IMR-90 (cell line): ENCODE measurements around the gene MKNK2. TPM values are rescaled to one million over a fixed set of nuclear protein-coding genes. Genes with fewer than 3 reads are reported as not detected.

Source experiments
- ATAC-seq: fragments of 200-7000 bp; cut with Tn5 transposase; 2 replicates; pipeline ENCODE4 v1.9.1; 2020; ENCODE audit warnings: low read depth, mild to moderate bottlenecking, moderate library complexity
- BruUV-seq: library from RNA; stranded (reverse); fragments of 400-500 nt; replicated peaks from 2 replicates; lab custom pipeline; 2021; lab: Mats Ljungman, UMichigan
- CTCF ChIA-PET: fragments of 300-600 bp; formaldehyde crosslinking; extraction: SDS; loops from one replicate; lab custom pipeline; 2021; ENCODE audit warnings: antibody characterized with exemption; lab: Yijun Ruan, JAX
- POLR2A ChIA-PET: fragments of 300-600 bp; sonication (Branson Sonifier 250); formaldehyde crosslinking; loops from one replicate; lab custom pipeline; 2022; ENCODE audit warnings: antibody characterized with exemption; ENCODE audit not compliant: unreplicated experiment; lab: Charles Lee
- DNase-seq: peaks from one replicate; pipeline ENCODE4 v3.0.0; 2013
- H2AFZ ChIP-seq: replicated peaks from 2 replicates; pipeline ENCODE3; 2013; ENCODE audit warnings: low read length, mild to moderate bottlenecking; ENCODE audit not compliant: poor library complexity
- H2AK5ac ChIP-seq: 2 replicates; pipeline ENCODE4 v1.6.1; 2013; ENCODE audit warnings: low read depth, low read length, inconsistent platforms
- H2AK9ac ChIP-seq: replicated peaks from 2 replicates; pipeline ENCODE3; 2013; ENCODE audit warnings: mild to moderate bottlenecking, low read depth, low read length, moderate library complexity; ENCODE audit not compliant: poor library complexity
- H2BK120ac ChIP-seq: 2 replicates; pipeline ENCODE4 v1.6.1; 2013; ENCODE audit warnings: low read depth, low read length, inconsistent platforms
- H2BK15ac ChIP-seq: 3 replicates; pipeline ENCODE4 v1.6.1; 2013; ENCODE audit warnings: low read depth, low read length, inconsistent platforms
- H2BK20ac ChIP-seq: 2 replicates; pipeline ENCODE4 v1.6.1; 2013; ENCODE audit warnings: low read depth, mild to moderate bottlenecking, inconsistent platforms, low read length, moderate library complexity
- H2BK5ac ChIP-seq: 2 replicates; pipeline ENCODE4 v1.6.1; 2013; ENCODE audit warnings: mild to moderate bottlenecking, low read depth, low read length, inconsistent platforms; ENCODE audit not compliant: poor library complexity, severe bottlenecking
- H3K14ac ChIP-seq: replicated peaks from 2 replicates; pipeline ENCODE4 v1.6.1; 2013; ENCODE audit warnings: low read depth, low read length, inconsistent platforms
- H3K18ac ChIP-seq: 2 replicates; pipeline ENCODE4 v1.6.1; 2013; ENCODE audit warnings: low read depth, low read length, control low read depth
- H3K23ac ChIP-seq: 2 replicates; pipeline ENCODE4 v1.6.1; 2013; ENCODE audit warnings: low read depth, low read length, inconsistent platforms
- H3K27ac ChIP-seq: 2 replicates; pipeline ENCODE4 v1.5.1; 2013; ENCODE audit warnings: mild to moderate bottlenecking, control low read depth, low read length; ENCODE audit not compliant: insufficient read depth
- H3K27me3 ChIP-seq: 2 replicates; pipeline ENCODE4 v1.6.1; 2013; ENCODE audit warnings: low read length; ENCODE audit not compliant: control insufficient read depth, insufficient read depth
- H3K36me3 ChIP-seq: 2 replicates; pipeline ENCODE4 v1.6.1; 2013; ENCODE audit warnings: low read length, mixed read lengths; ENCODE audit not compliant: control insufficient read depth, insufficient read depth
- H3K4ac ChIP-seq: 2 replicates; pipeline ENCODE4 v1.6.1; 2013; ENCODE audit warnings: low read depth, low read length, inconsistent platforms
- H3K4me1 ChIP-seq: 2 replicates; pipeline ENCODE4 v1.6.1; 2013; ENCODE audit warnings: low read length, mixed read lengths; ENCODE audit not compliant: control insufficient read depth, insufficient read depth
- H3K4me2 ChIP-seq: 2 replicates; pipeline ENCODE4 v1.6.1; 2013; ENCODE audit warnings: low read depth, mild to moderate bottlenecking, control low read depth, low read length, moderate library complexity
- H3K4me3 ChIP-seq: 2 replicates; pipeline ENCODE4 v1.5.1; 2013; ENCODE audit warnings: low read depth, mild to moderate bottlenecking, control low read depth, low read length, moderate library complexity; ENCODE audit not compliant: insufficient read depth
- H3K56ac ChIP-seq: 2 replicates; pipeline ENCODE4 v1.6.1; 2013; ENCODE audit warnings: low read length, inconsistent platforms; ENCODE audit not compliant: insufficient read depth; ENCODE audit errors: extremely low read depth
- H3K79me1 ChIP-seq, 2 experiments: 2 replicates each; pipeline ENCODE4 v1.6.1; 2013; ENCODE audit warnings: low read length in 2 of 2, inconsistent platforms in 1 of 2, low read depth in 1 of 2
- H3K9ac ChIP-seq: 2 replicates; pipeline ENCODE4 v1.6.1; 2013; ENCODE audit warnings: low read depth, low read length, control low read depth
- H3K9me1 ChIP-seq: 2 replicates; pipeline ENCODE4 v1.6.1; 2013; ENCODE audit warnings: low read length, inconsistent platforms; ENCODE audit not compliant: insufficient read depth
- H3K9me3 ChIP-seq: 2 replicates; pipeline ENCODE4 v1.6.1; 2013; ENCODE audit warnings: low read length; ENCODE audit not compliant: control insufficient read depth, insufficient read depth
- H4K20me1 ChIP-seq: 2 replicates; pipeline ENCODE4 v1.6.1; 2013; ENCODE audit warnings: low read length, inconsistent platforms; ENCODE audit not compliant: insufficient read depth
- H4K5ac ChIP-seq: 2 replicates; pipeline ENCODE4 v1.6.1; 2013; ENCODE audit warnings: mild to moderate bottlenecking, low read depth, low read length, control low read depth
- H4K8ac ChIP-seq, 2 experiments: 2 replicates each; pipeline ENCODE4 v1.6.1; 2013; ENCODE audit warnings: low read depth in 2 of 2, low read length in 2 of 2, control low read depth in 1 of 2, inconsistent platforms in 1 of 2
- H4K91ac ChIP-seq: 2 replicates; pipeline ENCODE4 v1.6.1; 2013; ENCODE audit warnings: low read depth, low read length, inconsistent platforms; ENCODE audit not compliant: insufficient read depth
- CHD1 ChIP-seq: IDR thresholded peaks from 2 replicates; pipeline ENCODE4 v1.6.1; 2012; ENCODE audit warnings: low read depth, low read length, improper control_type of control experiment
- FOS ChIP-seq: fragments of 150-350 bp; IDR thresholded peaks from 2 replicates; pipeline ENCODE4 v1.6.1; 2016; ENCODE audit warnings: low read depth, low read length
- MXI1 ChIP-seq: IDR thresholded peaks from 2 replicates; pipeline ENCODE4 v1.6.1; 2012; ENCODE audit warnings: low read depth, mild to moderate bottlenecking, low read length, moderate library complexity, borderline replicate concordance
- NFE2L2 ChIP-seq: fragments of 150-350 bp; IDR thresholded peaks from 2 replicates; pipeline ENCODE4 v1.6.1; 2016; ENCODE audit warnings: low read depth, mild to moderate bottlenecking, low read length
- POLR2A ChIP-seq: IDR thresholded peaks from 2 replicates; pipeline ENCODE4 v1.6.1; 2012; ENCODE audit warnings: mild to moderate bottlenecking, low read depth, low read length
- RAD21 ChIP-seq: IDR thresholded peaks from 2 replicates; pipeline ENCODE4 v1.6.1; 2012; ENCODE audit warnings: low read length, improper control_type of control experiment
- RFX5 ChIP-seq: IDR thresholded peaks from 2 replicates; pipeline ENCODE4 v1.8.0; 2012; ENCODE audit warnings: low read depth, mild to moderate bottlenecking, low read length, moderate library complexity
- WGBS, 2 experiments: methylation state at CpG; one replicate each; pipeline versions ENCODE4 v1.1.5 to v1.1.7; 2013; ENCODE audit warnings: missing lambda C conversion rate in 2 of 2; ENCODE audit not compliant: insufficient read length in 1 of 2; ENCODE audit errors: extremely low coverage in 2 of 2; 5-methylcytosine and 5-hydroxymethylcytosine counted together
- dilution Hi-C: fragments of 300-500 bp; cut with HindIII; formaldehyde crosslinking; loops from one replicate; pipeline ENCODE4 v1.14.3; 2018; ENCODE audit warnings: low sequenced_read_pairs; ENCODE audit not compliant: unreplicated experiment
- in situ Hi-C: fragments of 300-500 bp; cut with MboI; formaldehyde crosslinking; loops from 3 replicates; pipeline ENCODE4 v1.14.3; 2019; ENCODE audit warnings: low sequenced_read_pairs, inconsistent platforms, mixed read lengths
- intact Hi-C: fragments of 100-400 bp; cut with micrococcal nuclease; formaldehyde crosslinking; loops from 2 replicates; pipeline ENCODE4 v1.10.0; 2022
- polyA plus RNA-seq, 3 experiments: library from polyadenylated mRNA; depleted of rRNA; stranded (reverse); fragments of >200 nt; gene quantifications; 2 replicates each; pipeline ENCODE4 v1.2.3, GENCODE V29; 2012; ENCODE audit warnings: low replicate concordance in 1 of 3
- total RNA-seq: library from RNA; depleted of rRNA; stranded (reverse); fragments of >200 nt; gene quantifications from 2 replicates; pipeline ENCODE4 v1.2.3, GENCODE V29; 2012
- TF ChIP-seq, protein P1 (sequence below): conservative IDR thresholded peaks from 2 replicates; pipeline ENCODE4 v1.5.1; 2012; ENCODE audit warnings: mild to moderate bottlenecking, low read depth, low read length, improper control_type of control experiment

Gene MKNK2
- total and polyA plus RNA-seq, 2 of the 4 experiments (the other 2 are of a cell fraction), result 21.9 to 31.8 TPM

GRCh38 chr19:2057484-2058469 lies 6.7 kb upstream of the MKNK2 start (continued):
- TF ChIP-seq CHD1 (no peak), MXI1 (no peak), POLR2A (no peak)

DNA sequence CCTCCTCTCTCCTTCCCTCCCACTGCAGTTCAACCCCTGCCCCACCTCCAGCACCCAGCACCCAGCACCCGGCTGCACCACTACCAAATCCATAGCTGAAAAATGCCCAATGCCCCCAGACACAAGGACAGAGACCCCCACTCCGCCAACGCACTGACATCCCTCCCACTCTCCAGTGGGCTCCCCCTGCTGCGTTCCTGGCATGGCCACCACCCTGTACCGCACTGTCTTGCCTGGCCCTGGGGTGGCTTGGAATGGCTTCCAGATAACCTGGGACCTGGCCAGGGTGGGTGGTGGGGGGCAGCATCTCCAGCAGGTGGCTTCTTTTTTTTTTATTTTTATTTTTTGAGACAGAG lies 5.8 kb upstream of the MKNK2 start:
- no TSS peak for BruUV-seq
- peaks cover 8% of the 10 kb centered on the region for H3K9me1 ChIP-seq
- in situ Hi-C loops, result no loop called here

More for the DNA sequence above, 5.8 kb upstream of the MKNK2 start:
- Histone ChIP-seq H4K91ac (peak overlapping the region; percentile 84), H2AK9ac (peak overlapping the region; percentile 89), H2BK20ac (peak overlapping the region; percentile 62), H3K4ac (peak overlapping the region; percentile 95), H4K20me1 (no peaks in the 10 kb centered on the region), H2BK120ac (peak overlapping the region; percentile 95), H3K9ac (no peak overlapping the region), H4K8ac (peak overlapping the region; percentile 87 to 94; a peak in 3 of 4 replicates), H2BK5ac (peak overlapping the region; percentile 77), H2BK15ac (peak overlapping the region; percentile 90; the same call in 1 of the 3 replicates), H3K56ac (no peak overlapping the region), H3K23ac (no peak overlapping the region), H2AK5ac (peak overlapping the region; percentile 99), H3K18ac (peak overlapping the region; percentile 21; the same call in 1 of the 2 replicates), H3K4me3 (no peak overlapping the region), H3K14ac (no peak overlapping the region; the same call in 1 of the 2 replicates), H3K4me1 (peaks cover 27% of the 10 kb centered on the region), H4K5ac (peak overlapping the region; percentile 91), H3K27me3 (no peaks in the 10 kb centered on the region), H3K4me2 (no peak overlapping the region), H3K36me3 (no peaks in the 10 kb centered on the region), H2AFZ (peak overlapping the region; percentile 86), H3K27ac (peak overlapping the region; percentile 61), H3K9me3 (no peaks in the 10 kb centered on the region), H3K79me1 (peaks cover 5 to 34% of the 10 kb centered on the region in 2 experiments; a peak in 3 of 4 replicates)
- ChIA-PET CTCF (no interaction called here), POLR2A (no interaction called here)
- WGBS, 2 experiments, result 56% methylated on average over 1 of the region's 5 CpGs; no CpG with 5 or more reads in 1 of the 2 experiments
- TF ChIP-seq NFE2L2 (no peak), RFX5 (no peak), FOS (no peak), RAD21 (no peak), CHD1 (no peak)
- TF ChIP-seq, protein P1, sequence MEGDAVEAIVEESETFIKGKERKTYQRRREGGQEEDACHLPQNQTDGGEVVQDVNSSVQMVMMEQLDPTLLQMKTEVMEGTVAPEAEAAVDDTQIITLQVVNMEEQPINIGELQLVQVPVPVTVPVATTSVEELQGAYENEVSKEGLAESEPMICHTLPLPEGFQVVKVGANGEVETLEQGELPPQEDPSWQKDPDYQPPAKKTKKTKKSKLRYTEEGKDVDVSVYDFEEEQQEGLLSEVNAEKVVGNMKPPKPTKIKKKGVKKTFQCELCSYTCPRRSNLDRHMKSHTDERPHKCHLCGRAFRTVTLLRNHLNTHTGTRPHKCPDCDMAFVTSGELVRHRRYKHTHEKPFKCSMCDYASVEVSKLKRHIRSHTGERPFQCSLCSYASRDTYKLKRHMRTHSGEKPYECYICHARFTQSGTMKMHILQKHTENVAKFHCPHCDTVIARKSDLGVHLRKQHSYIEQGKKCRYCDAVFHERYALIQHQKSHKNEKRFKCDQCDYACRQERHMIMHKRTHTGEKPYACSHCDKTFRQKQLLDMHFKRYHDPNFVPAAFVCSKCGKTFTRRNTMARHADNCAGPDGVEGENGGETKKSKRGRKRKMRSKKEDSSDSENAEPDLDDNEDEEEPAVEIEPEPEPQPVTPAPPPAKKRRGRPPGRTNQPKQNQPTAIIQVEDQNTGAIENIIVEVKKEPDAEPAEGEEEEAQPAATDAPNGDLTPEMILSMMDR, result no peak
- intact Hi-C loops (no loop called here), dilution Hi-C loops (no loop called here)
- ATAC-seq (no peak), DNase-seq (no peak)
